ENCODE data around the gene PTPRH. TPM values are rescaled to one million over a fixed set of nuclear protein-coding genes. Genes with fewer than 3 reads are reported as not detected.

Gene PTPRH
- total RNA-seq, 1 experiment from 2014 or later: 34.6 TPM

DNA sequence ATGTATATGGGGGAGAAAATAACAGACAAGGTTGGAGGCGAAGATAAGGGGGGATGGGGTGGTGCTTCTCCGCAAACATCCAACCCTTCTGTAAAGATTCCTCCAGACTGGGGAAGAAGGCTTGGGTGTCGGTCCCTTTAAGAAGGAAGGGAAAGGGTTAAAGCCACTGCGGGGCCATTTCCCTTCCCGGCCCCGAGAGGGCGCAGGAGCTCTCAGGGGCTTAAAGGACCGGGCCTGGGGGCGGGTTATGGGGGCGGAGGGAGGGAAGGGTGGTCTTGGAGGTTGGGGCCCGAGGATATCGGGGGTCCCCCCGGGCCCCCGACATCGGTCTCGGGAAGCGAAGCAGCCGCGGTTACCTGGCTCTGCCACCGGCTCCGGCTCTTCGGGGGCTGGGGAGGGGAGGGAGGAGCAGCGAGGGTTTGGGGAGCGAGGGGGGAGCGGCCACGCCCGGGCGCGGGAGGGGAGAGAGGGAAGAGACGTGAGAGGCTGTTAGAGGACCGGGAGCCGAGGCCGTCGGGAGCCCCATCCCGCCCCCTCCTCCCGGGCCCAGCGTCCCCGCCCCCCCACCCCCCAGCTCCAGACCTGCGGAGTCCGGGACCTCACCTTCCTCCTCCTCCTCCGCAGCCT lies 63.1 kb downstream of the PTPRH start:
- CTCF ChIA-PET: interaction anchor here (0.6 to 1.7 kb wide), 16 partner anchors 11 to 508 kb away, joined by 3 to 19 read pairs (median 4); partner anchors contain the start of genes BRSK1, DNAAF3, HSPBP1 and PPP1R12C
- peak overlapping the region; percentile 63 for H3K4me3 Mint-ChIP-seq (ENCODE audit: low read depth, unreplicated experiment)
- intact Hi-C loops (cut with micrococcal nuclease; ENCODE audit: unreplicated experiment): loop anchor here (5.0 to 10.0 kb wide), 3 partner anchors 239 to 489 kb away; partner anchors contain the start of genes RPL28, SBK3 and TMEM238
- H3K27ac Mint-ChIP-seq (ENCODE audit: unreplicated experiment): no peak overlapping the region
- peaks cover 16% of the 10 kb centered on the region for H3K36me3 Mint-ChIP-seq (ENCODE audit: insufficient read depth, unreplicated experiment)
- H3K4me1 Mint-ChIP-seq (ENCODE audit: low read depth, unreplicated experiment): peaks cover 24% of the 10 kb centered on the region
- DNase-seq: peak; percentile 67
- no TSS peak for BruUV-seq (replicated peaks)
- TF ChIP-seq, protein P1, sequence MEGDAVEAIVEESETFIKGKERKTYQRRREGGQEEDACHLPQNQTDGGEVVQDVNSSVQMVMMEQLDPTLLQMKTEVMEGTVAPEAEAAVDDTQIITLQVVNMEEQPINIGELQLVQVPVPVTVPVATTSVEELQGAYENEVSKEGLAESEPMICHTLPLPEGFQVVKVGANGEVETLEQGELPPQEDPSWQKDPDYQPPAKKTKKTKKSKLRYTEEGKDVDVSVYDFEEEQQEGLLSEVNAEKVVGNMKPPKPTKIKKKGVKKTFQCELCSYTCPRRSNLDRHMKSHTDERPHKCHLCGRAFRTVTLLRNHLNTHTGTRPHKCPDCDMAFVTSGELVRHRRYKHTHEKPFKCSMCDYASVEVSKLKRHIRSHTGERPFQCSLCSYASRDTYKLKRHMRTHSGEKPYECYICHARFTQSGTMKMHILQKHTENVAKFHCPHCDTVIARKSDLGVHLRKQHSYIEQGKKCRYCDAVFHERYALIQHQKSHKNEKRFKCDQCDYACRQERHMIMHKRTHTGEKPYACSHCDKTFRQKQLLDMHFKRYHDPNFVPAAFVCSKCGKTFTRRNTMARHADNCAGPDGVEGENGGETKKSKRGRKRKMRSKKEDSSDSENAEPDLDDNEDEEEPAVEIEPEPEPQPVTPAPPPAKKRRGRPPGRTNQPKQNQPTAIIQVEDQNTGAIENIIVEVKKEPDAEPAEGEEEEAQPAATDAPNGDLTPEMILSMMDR (IDR thresholded peaks at IDR 0.05; ENCODE audit: unreplicated experiment): peak; percentile 92
- H3K27me3 Mint-ChIP-seq (ENCODE audit: unreplicated experiment): peaks cover 63% of the 10 kb centered on the region
- H3K9me3 Mint-ChIP-seq (ENCODE audit: low read depth, unreplicated experiment): no peaks in the 10 kb centered on the region

DNA sequence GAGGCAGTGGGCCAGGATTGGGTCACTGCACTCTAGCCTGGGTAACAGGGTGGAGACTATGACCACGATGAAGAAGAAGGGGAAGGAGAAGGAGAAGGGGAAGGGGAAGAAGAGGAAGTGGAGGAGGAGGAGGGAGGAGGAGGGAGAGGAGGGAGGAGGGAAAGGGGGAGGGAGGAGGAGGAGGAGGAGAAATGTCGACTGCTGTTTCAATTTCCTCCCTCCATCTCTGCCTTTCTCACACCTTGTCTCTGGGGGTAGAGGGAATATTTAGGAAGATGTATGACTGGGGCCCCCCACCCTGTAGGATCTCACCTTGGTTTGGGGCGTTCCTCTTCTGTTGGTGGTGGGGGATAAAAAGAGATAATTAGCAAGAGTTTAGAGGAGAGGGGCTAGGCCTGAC lies 64.1 kb downstream of the PTPRH start:
- BruUV-seq (replicated peaks): no TSS peak
- H3K27me3 Mint-ChIP-seq (ENCODE audit: unreplicated experiment): peaks cover 53% of the 10 kb centered on the region
- intact Hi-C loops (cut with micrococcal nuclease; ENCODE audit: unreplicated experiment): loop anchor here (5.0 to 10.0 kb wide), 3 partner anchors 240 to 490 kb away; partner anchors contain the start of genes RPL28, SBK3 and TMEM238

DNA sequence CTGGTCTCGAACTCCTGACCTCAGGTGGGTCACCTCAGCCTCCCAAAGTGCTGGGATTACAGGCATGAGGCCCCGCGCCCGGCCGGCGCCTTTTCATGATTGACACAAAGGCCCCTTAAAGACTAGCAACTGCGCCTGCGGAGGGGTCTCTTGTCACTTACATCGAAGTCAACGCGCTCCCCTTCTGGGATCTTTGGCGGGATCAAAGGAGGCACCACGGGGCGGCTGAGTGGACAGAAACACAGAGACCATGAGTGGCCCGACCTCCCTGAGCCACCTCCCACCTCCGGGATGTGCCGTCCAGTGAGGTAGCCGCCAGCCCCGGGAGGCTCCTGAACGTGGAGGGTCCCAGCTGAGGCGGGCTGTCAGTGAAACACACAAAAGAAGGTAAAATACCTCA lies 67.6 kb downstream of the PTPRH start:
- H3K36me3 Mint-ChIP-seq (ENCODE audit: insufficient read depth, unreplicated experiment): peaks cover 12% of the 10 kb centered on the region
- DNase-seq: no peak
- no peak overlapping the region for H3K4me3 Mint-ChIP-seq (ENCODE audit: low read depth, unreplicated experiment)
- no TSS peak for BruUV-seq (replicated peaks)
- intact Hi-C loops (cut with micrococcal nuclease; ENCODE audit: unreplicated experiment): loop anchor here (1.0 to 10.0 kb wide), 5 partner anchors 25 to 493 kb away; partner anchors contain the start of genes DNAAF3, RPL28 and TMEM238
- no peaks in the 10 kb centered on the region for H3K4me1 Mint-ChIP-seq (ENCODE audit: low read depth, unreplicated experiment)
- H3K27me3 Mint-ChIP-seq (ENCODE audit: unreplicated experiment): peaks cover 28% of the 10 kb centered on the region
- TF ChIP-seq, protein P1 (IDR thresholded peaks at IDR 0.05; ENCODE audit: unreplicated experiment): no peak
- CTCF ChIA-PET: interaction anchor here (0.6 to 2.5 kb wide), 18 partner anchors 9 to 490 kb away, joined by 3 to 17 read pairs (median 4); partner anchors contain the start of genes DNAAF3, KMT5C and TMEM238
- H3K9me3 Mint-ChIP-seq (ENCODE audit: low read depth, unreplicated experiment): no peaks in the 10 kb centered on the region
- H3K27ac Mint-ChIP-seq (ENCODE audit: unreplicated experiment): no peak overlapping the region

More for the DNA sequence above, 64.1 kb downstream of the PTPRH start:
- peaks cover 21% of the 10 kb centered on the region for H3K4me1 Mint-ChIP-seq (ENCODE audit: low read depth, unreplicated experiment)
- H3K4me3 Mint-ChIP-seq (ENCODE audit: low read depth, unreplicated experiment): peak overlapping the region; percentile 63
- H3K27ac Mint-ChIP-seq (ENCODE audit: unreplicated experiment): no peak overlapping the region
- H3K9me3 Mint-ChIP-seq (ENCODE audit: low read depth, unreplicated experiment): no peaks in the 10 kb centered on the region
- TF ChIP-seq, protein P1 (IDR thresholded peaks at IDR 0.05; ENCODE audit: unreplicated experiment): no peak
- H3K36me3 Mint-ChIP-seq (ENCODE audit: insufficient read depth, unreplicated experiment): peaks cover 16% of the 10 kb centered on the region
- DNase-seq: no peak
- CTCF ChIA-PET: interaction anchor here (0.7 to 1.1 kb wide), 2 partner anchors 20 to 345 kb away, joined by 5 to 7 read pairs; no protein-coding TSS in a partner anchor

DNA sequence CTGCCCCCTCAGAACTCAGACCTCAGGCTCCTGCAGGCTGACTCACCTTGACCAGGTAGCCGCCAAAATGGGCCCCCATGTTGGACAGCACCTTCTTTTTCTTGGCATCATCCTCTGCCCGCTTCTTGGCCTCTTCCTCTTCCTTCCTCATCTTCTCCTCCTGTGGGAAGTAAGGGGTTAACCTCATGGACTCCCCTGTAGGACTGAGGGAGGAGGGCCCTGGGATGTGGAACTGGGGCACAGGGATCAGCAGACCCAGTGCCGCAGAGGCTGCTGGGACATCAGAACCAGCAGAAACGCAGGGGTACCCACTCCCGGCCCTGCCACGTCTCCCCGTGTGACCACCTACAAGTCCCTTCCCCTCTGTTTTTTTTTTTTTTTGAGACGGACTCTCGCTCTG lies 71.4 kb downstream of the PTPRH start:
- no peaks in the 10 kb centered on the region for H3K4me1 Mint-ChIP-seq (ENCODE audit: low read depth, unreplicated experiment)
- intact Hi-C loops (cut with micrococcal nuclease; ENCODE audit: unreplicated experiment): no loop called here
- TF ChIP-seq, protein P1 (IDR thresholded peaks at IDR 0.05; ENCODE audit: unreplicated experiment): no peak
- CTCF ChIA-PET: interaction anchor here (0.6 to 0.7 kb wide), 2 partner anchors 366 to 836 kb away, joined by 3 to 5 read pairs; no protein-coding TSS in a partner anchor
- no peak overlapping the region for H3K27ac Mint-ChIP-seq (ENCODE audit: unreplicated experiment)
- DNase-seq: no peak
- no peaks in the 10 kb centered on the region for H3K9me3 Mint-ChIP-seq (ENCODE audit: low read depth, unreplicated experiment)
- BruUV-seq (replicated peaks): no TSS peak
- H3K4me3 Mint-ChIP-seq (ENCODE audit: low read depth, unreplicated experiment): no peak overlapping the region
- H3K36me3 Mint-ChIP-seq (ENCODE audit: insufficient read depth, unreplicated experiment): peaks cover 5% of the 10 kb centered on the region
- H3K27me3 Mint-ChIP-seq (ENCODE audit: unreplicated experiment): no peaks in the 10 kb centered on the region

Measured in Calu3 (cell line).